Glutamatergic neuron (in vitro differentiated cells): Measurements from ENCODE around the gene IGSF3. TPM values are rescaled to one million over a fixed set of nuclear protein-coding genes. Genes with fewer than 3 reads are reported as not detected.

ENCODE experiments used
- DNase-seq: peaks from one replicate; pipeline ENCODE4 v3.0.0; 2022
- H3K27ac Mint-ChIP-seq: one replicate; pipeline ENCODE4 v1.8.0; 2020; ENCODE audit warnings: mild to moderate bottlenecking, mixed read lengths, inconsistent platforms; ENCODE audit not compliant: unreplicated experiment
- H3K27me3 Mint-ChIP-seq: one replicate; pipeline ENCODE4 v1.8.0; 2020; ENCODE audit warnings: mild to moderate bottlenecking, moderate library complexity, mixed read lengths, inconsistent platforms; ENCODE audit not compliant: unreplicated experiment
- H3K36me3 Mint-ChIP-seq: one replicate; pipeline ENCODE4 v1.8.0; 2020; ENCODE audit warnings: mild to moderate bottlenecking, mixed read lengths, inconsistent platforms; ENCODE audit not compliant: unreplicated experiment
- H3K4me1 Mint-ChIP-seq: one replicate; pipeline ENCODE4 v1.8.0; 2020; ENCODE audit warnings: mild to moderate bottlenecking, low read depth, mixed read lengths, inconsistent platforms; ENCODE audit not compliant: unreplicated experiment
- H3K4me3 Mint-ChIP-seq: one replicate; pipeline ENCODE4 v1.8.0; 2020; ENCODE audit warnings: mild to moderate bottlenecking, mixed read lengths, inconsistent platforms; ENCODE audit not compliant: unreplicated experiment
- H3K9me3 Mint-ChIP-seq: one replicate; pipeline ENCODE4 v1.8.0; 2020; ENCODE audit warnings: mild to moderate bottlenecking, moderate library complexity, mixed read lengths, inconsistent platforms; ENCODE audit not compliant: unreplicated experiment
- CTCF ChIP-seq: fragments of 200-600 bp; sonication (generic); IDR thresholded peaks from one replicate; pipeline ENCODE4 v1.5.0; 2021; ENCODE audit not compliant: partially characterized antibody, unreplicated experiment
- long read RNA-seq: library from polyadenylated mRNA; unstranded; transcript quantifications from one replicate; pipeline ENCODE4 v2.0.0, GENCODE V29; 2020; ENCODE audit not compliant: unreplicated experiment
- total RNA-seq: library from RNA; stranded (reverse); fragmentation: NEBNext Ultra II Directional; extraction: Animal tissue kit (Norgen Biotek cat#: 25700); gene quantifications from one replicate; pipeline ENCODE4 v1.2.1, GENCODE V29; 2021; ENCODE audit not compliant: unreplicated experiment

The IGSF3 gene
- total RNA-seq = 110 TPM
- long read RNA-seq, full-length matches to known transcripts = 1 of 4 reads
- long read RNA-seq, partial matches to known transcripts = 1 of 4 reads
- long read RNA-seq, other reads (novel, unspliced or antisense) = 2 of 4 reads

- no peak for TF ChIP-seq CTCF
- peaks cover 9% of the 10 kb centered on the region for H3K9me3 Mint-ChIP-seq
- peaks cover 10% of the 10 kb centered on the region for H3K27me3 Mint-ChIP-seq
- peak within 1 kb of the TSS; percentile 90 for H3K4me3 Mint-ChIP-seq
- peak within 1 kb of the TSS; percentile 89 for H3K27ac Mint-ChIP-seq
- H3K4me1 Mint-ChIP-seq = peaks cover 42% of the 10 kb centered on the region
- DNase-seq = peak; percentile 86
- peaks cover 7% of the 10 kb centered on the region for H3K36me3 Mint-ChIP-seq
Measured at GRCh38 chr1:116667575-116668105, at the start of gene IGSF3. IGSF3 (minus strand) TSS chr1:116667733; CDS start chr1:116666326, 1,407 bp downstream.

DNA sequence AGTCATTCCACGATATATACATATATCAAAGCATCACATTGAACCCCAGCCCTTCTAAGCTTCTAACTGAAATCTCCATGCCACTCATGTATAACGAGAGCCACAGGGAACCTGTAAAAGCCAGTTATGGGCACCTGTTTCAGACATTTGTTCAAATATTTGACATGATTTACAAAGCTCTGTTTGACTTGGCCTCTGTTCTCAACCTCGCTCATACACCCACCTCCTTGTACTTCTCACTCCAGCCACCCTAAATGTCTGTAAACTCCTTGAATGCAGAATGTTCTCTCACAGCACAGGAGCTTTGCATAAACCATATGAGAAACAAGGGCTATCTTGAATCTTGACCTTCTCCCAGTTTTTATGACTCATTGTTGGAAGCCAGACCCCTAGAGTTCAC lies 49.8 kb upstream of the IGSF3 start:
- Mint-ChIP-seq H3K4me1 (no peaks in the 10 kb centered on the region), H3K4me3 (no peak overlapping the region), H3K27ac (no peak overlapping the region), H3K9me3 (peaks cover 3% of the 10 kb centered on the region), H3K27me3 (peaks cover 3% of the 10 kb centered on the region), H3K36me3 (peaks cover 4% of the 10 kb centered on the region)
- no peak for DNase-seq
- no peak for TF ChIP-seq CTCF

DNA sequence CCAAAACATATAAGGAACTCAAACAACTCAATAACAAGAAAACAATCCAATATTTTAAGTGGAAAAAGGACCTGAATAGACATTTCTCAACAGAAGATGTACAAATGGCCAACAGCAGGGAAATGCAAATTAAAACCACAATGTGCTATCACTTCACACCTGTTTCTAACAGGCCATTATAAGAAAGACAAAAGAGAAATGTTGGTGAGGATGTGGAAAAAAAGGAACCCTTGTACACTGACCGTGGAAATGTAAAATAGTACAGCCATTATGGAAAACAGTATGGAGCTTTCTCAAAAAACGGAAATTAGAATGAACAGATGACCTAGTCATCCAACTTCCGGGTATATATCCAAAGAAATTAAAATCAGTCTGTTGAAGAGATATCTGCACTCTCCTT lies 48.9 kb upstream of the IGSF3 start:
- Mint-ChIP-seq H3K9me3 (peaks cover 3% of the 10 kb centered on the region), H3K27ac (no peak overlapping the region), H3K36me3 (peaks cover 4% of the 10 kb centered on the region), H3K4me3 (no peak overlapping the region), H3K27me3 (no peaks in the 10 kb centered on the region), H3K4me1 (no peaks in the 10 kb centered on the region)
- TF ChIP-seq CTCF = no peak
- no peak for DNase-seq

- Mint-ChIP-seq H3K4me3 (no peak overlapping the region), H3K4me1 (peaks cover 21% of the 10 kb centered on the region), H3K27ac (no peak overlapping the region), H3K9me3 (peaks cover 2% of the 10 kb centered on the region), H3K27me3 (peaks cover 5% of the 10 kb centered on the region), H3K36me3 (peaks cover 4% of the 10 kb centered on the region)
- TF ChIP-seq CTCF = no peak
- no peak for DNase-seq
Measured at GRCh38 chr1:116713474-116713873, 45.9 kb upstream of the IGSF3 start.

GRCh38 chr1:116712510-116712909 lies 45.0 kb upstream of the IGSF3 start:
- Mint-ChIP-seq H3K4me1 (peaks cover 31% of the 10 kb centered on the region), H3K27me3 (peaks cover 7% of the 10 kb centered on the region), H3K4me3 (no peak overlapping the region), H3K9me3 (peaks cover 9% of the 10 kb centered on the region), H3K36me3 (peaks cover 4% of the 10 kb centered on the region), H3K27ac (no peak overlapping the region)
- no peak for TF ChIP-seq CTCF
- DNase-seq = no peak
